ENCODE data around the gene E2F3. TPM values are rescaled to one million over a fixed set of nuclear protein-coding genes. Genes with fewer than 3 reads are reported as not detected.
A peak's percentile ranks its signal among the peaks of the same experiment; 100 is the strongest.

E2F3 gene
- total and polyA plus RNA-seq, 10 of the 15 experiments (the other 5 are each of a cell fraction or from before 2014, with no cell fraction given) = 5.1 to 16.8 (median 10.6) TPM

DNA sequence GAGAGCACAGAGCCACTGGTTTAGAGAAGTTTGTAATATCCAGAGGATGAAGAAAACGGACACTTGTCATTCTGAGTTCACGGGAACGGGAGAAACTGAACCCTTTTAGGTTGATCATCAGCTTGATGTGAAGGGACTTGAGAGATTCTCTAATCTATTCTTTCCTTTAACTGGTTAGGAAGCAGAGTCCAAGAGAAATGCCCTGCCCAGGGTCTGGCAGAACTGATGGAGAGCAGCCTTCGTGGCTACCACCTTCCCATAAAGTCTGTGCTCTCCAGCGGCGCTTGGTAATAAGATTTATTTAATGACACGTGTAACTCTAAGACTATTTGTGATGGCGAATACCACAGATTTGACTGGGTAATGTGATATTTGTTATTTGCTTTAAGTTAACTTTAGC is 36.0 kb downstream of the E2F3 start (continued):
- TF ChIP-seq, protein P1, sequence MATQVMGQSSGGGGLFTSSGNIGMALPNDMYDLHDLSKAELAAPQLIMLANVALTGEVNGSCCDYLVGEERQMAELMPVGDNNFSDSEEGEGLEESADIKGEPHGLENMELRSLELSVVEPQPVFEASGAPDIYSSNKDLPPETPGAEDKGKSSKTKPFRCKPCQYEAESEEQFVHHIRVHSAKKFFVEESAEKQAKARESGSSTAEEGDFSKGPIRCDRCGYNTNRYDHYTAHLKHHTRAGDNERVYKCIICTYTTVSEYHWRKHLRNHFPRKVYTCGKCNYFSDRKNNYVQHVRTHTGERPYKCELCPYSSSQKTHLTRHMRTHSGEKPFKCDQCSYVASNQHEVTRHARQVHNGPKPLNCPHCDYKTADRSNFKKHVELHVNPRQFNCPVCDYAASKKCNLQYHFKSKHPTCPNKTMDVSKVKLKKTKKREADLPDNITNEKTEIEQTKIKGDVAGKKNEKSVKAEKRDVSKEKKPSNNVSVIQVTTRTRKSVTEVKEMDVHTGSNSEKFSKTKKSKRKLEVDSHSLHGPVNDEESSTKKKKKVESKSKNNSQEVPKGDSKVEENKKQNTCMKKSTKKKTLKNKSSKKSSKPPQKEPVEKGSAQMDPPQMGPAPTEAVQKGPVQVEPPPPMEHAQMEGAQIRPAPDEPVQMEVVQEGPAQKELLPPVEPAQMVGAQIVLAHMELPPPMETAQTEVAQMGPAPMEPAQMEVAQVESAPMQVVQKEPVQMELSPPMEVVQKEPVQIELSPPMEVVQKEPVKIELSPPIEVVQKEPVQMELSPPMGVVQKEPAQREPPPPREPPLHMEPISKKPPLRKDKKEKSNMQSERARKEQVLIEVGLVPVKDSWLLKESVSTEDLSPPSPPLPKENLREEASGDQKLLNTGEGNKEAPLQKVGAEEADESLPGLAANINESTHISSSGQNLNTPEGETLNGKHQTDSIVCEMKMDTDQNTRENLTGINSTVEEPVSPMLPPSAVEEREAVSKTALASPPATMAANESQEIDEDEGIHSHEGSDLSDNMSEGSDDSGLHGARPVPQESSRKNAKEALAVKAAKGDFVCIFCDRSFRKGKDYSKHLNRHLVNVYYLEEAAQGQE (IDR thresholded peaks at IDR 0.05; ENCODE audit: low read depth, low read length) = no peak
- TF ChIP-seq, protein P2, sequence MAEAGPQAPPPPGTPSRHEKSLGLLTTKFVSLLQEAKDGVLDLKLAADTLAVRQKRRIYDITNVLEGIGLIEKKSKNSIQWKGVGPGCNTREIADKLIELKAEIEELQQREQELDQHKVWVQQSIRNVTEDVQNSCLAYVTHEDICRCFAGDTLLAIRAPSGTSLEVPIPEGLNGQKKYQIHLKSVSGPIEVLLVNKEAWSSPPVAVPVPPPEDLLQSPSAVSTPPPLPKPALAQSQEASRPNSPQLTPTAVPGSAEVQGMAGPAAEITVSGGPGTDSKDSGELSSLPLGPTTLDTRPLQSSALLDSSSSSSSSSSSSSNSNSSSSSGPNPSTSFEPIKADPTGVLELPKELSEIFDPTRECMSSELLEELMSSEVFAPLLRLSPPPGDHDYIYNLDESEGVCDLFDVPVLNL (IDR thresholded peaks at IDR 0.05; ENCODE audit: low read depth, low read length) = no peak
- TF ChIP-seq, protein P3, sequence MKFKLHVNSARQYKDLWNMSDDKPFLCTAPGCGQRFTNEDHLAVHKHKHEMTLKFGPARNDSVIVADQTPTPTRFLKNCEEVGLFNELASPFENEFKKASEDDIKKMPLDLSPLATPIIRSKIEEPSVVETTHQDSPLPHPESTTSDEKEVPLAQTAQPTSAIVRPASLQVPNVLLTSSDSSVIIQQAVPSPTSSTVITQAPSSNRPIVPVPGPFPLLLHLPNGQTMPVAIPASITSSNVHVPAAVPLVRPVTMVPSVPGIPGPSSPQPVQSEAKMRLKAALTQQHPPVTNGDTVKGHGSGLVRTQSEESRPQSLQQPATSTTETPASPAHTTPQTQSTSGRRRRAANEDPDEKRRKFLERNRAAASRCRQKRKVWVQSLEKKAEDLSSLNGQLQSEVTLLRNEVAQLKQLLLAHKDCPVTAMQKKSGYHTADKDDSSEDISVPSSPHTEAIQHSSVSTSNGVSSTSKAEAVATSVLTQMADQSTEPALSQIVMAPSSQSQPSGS (IDR thresholded peaks at IDR 0.05; ENCODE audit: low read length) = no peak

DNA sequence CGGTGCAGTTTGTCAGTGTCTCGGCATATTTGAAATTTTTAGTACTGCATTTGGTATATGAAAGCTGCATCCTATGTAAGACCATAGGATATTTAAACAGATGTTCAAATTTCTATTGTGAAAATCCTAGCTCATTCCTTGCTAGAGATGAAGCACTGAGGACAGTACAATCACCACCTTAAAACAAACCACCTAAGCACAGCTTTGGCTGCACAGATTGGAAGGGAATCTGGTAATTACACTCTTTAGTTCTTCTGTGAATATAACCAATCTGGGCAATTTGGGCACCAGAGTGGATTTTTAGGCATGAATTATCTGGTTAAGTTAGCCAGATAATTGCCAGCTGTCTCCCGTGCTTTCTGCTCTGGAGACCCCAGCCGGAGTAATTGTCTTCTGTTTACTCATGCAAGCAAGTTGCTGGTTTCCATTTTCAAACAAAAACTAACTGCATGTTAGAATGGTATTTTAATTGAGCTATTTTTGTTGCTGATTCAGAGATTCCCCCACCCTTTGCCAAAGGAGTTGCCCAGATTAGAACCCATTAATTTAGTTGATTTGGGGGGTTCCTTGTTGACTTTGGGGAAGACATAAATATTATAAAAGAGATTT is 36.9 kb downstream of the E2F3 start:
- intact Hi-C loops (cut with micrococcal nuclease; ENCODE audit: unreplicated experiment) = no loop called here
- TSS peak; percentile 5 for BruUV-seq (replicated peaks)
- H3K79me2 ChIP-seq (ENCODE audit: control insufficient read depth, insufficient read depth, low read length) = peaks cover 41% of the 10 kb centered on the region
- peaks cover 1 to 5% of the 10 kb centered on the region in 2 experiments for H3K36me3 ChIP-seq (ENCODE audit: control insufficient read depth in 2 of 2, insufficient read depth in 2 of 2, low read length in 1 of 2)
- WGBS (ENCODE audit: insufficient coverage, insufficient replicate concordance, low lambda C conversion rate, missing lambda C conversion rate) = 58% methylated on average over 4 of the region's 4 CpGs
- ChIA-PET RAD21 (ENCODE audit: unreplicated experiment) (interaction anchor here (0.9 to 1.5 kb wide), 3 partner anchors 25 to 34 kb away, joined by 3 to 7 read pairs (median 5); no protein-coding TSS in a partner anchor), SMC1A (ENCODE audit: uncharacterized antibody, unreplicated experiment) (interaction anchor here (0.6 to 3.2 kb wide), 7 partner anchors 10 to 84 kb away, joined by 3 to 12 read pairs (median 3); partner anchors contain the start of gene E2F3), POLR2A (interaction anchor here (1.5 kb wide), 1 partner anchor 29 kb away, joined by 6 read pairs; no protein-coding TSS in a partner anchor), CTCF (interaction anchor here (1.2 to 3.0 kb wide), 3 partner anchors 34 to 348 kb away, joined by 3 to 14 read pairs (median 4); no protein-coding TSS in a partner anchor)
- no peaks in the 10 kb centered on the region; the same call in 2 of the 3 replicates for H3K9me3 ChIP-seq (replicated peaks; ENCODE audit: control insufficient read depth, insufficient read depth, low read length)
- no peaks in the 10 kb centered on the region; the same call in 1 of the 2 replicates for H3K4me1 ChIP-seq (ENCODE audit: control insufficient read depth, insufficient read depth, low read length)
- H2AFZ ChIP-seq (ENCODE audit: control insufficient read depth, low read depth, low read length) = no peak overlapping the region
- no peak overlapping the region for H3K4me3 ChIP-seq
- TF ChIP-seq MYB (IDR thresholded peaks at IDR 0.05; ENCODE audit: borderline replicate concordance, low read depth, low read length) (no peak), SIN3A (IDR thresholded peaks at IDR 0.05; ENCODE audit: low read depth, low read length) (no peak)
- TF ChIP-seq, protein P4, sequence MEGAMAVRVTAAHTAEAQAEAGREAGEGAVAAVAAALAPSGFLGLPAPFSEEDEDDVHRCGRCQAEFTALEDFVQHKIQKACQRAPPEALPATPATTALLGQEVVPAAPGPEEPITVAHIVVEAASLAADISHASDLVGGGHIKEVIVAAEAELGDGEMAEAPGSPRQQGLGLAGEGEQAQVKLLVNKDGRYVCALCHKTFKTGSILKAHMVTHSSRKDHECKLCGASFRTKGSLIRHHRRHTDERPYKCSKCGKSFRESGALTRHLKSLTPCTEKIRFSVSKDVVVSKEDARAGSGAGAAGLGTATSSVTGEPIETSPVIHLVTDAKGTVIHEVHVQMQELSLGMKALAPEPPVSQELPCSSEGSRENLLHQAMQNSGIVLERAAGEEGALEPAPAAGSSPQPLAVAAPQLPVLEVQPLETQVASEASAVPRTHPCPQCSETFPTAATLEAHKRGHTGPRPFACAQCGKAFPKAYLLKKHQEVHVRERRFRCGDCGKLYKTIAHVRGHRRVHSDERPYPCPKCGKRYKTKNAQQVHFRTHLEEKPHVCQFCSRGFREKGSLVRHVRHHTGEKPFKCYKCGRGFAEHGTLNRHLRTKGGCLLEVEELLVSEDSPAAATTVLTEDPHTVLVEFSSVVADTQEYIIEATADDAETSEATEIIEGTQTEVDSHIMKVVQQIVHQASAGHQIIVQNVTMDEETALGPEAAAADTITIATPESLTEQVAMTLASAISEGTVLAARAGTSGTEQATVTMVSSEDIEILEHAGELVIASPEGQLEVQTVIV (IDR thresholded peaks at IDR 0.05; ENCODE audit: borderline replicate concordance, partially characterized antibody) = no peak
- peak overlapping the region; percentile 28; the same call in 1 of the 2 replicates for H3K4me2 ChIP-seq (ENCODE audit: control insufficient read depth, insufficient read depth)
- no peaks in the 10 kb centered on the region; the same call in 1 of the 2 replicates for H4K20me1 ChIP-seq (ENCODE audit: control insufficient read depth, insufficient read depth)
- no peak overlapping the region for H3K9ac ChIP-seq (ENCODE audit: control insufficient read depth, insufficient read depth, low read length)
- in situ Hi-C loops (cut with MboI) = no loop called here
- no peak overlapping the region for H3K27ac ChIP-seq (ENCODE audit: control insufficient read depth, insufficient read depth)
- ATAC-seq (no peak), FAIRE-seq (no peak), DNase-seq (ENCODE audit: low read depth, low spot score) (no peak)
- H3K27me3 ChIP-seq (replicated peaks in 1 of 2; ENCODE audit: control insufficient read depth in 2 of 2, insufficient read depth in 2 of 2, low read length in 1 of 2) = no peaks in the 10 kb centered on the region
